Endothelial cell of umbilical vein (primary cell): ENCODE data around the gene FAM180A.

Source experiments
- CTCF ChIP-seq, 2 donors: IDR thresholded peaks; 1 replicate in 1 of 2; 2 replicates in 1 of 2; pipeline ENCODE4 v1.5.1; 2011; ENCODE audit warnings: low read length in 2 of 2, mild to moderate bottlenecking in 2 of 2, moderate library complexity in 2 of 2, control low read depth in 1 of 2, inconsistent platforms in 1 of 2, low read depth in 1 of 2; ENCODE audit not compliant: insufficient read depth in 1 of 2; ENCODE audit errors: extremely low read depth in 1 of 2
- EZH2 ChIP-seq: IDR thresholded peaks from 2 replicates; pipeline ENCODE4 v1.6.1; 2012; ENCODE audit warnings: borderline replicate concordance, low read depth, mild to moderate bottlenecking, moderate library complexity, low read length, inconsistent platforms; ENCODE audit not compliant: severe bottlenecking
- GATA2 ChIP-seq: IDR thresholded peaks from 2 replicates; pipeline ENCODE4 v1.7.0; 2011; ENCODE audit warnings: low read depth, mild to moderate bottlenecking, moderate library complexity, mixed read lengths, low read length; ENCODE audit not compliant: insufficient read length, insufficient read depth
- JUN ChIP-seq: IDR thresholded peaks from 2 replicates; pipeline ENCODE4 v1.6.1; 2011; ENCODE audit warnings: borderline replicate concordance, low read depth; ENCODE audit not compliant: insufficient read length, insufficient read depth
- MAX ChIP-seq: IDR thresholded peaks from 2 replicates; pipeline ENCODE4 v1.6.1; 2011; ENCODE audit not compliant: insufficient read depth, insufficient read length
- POLR2A ChIP-seq: IDR thresholded peaks from 2 replicates; pipeline ENCODE4 v1.6.1; 2012; ENCODE audit warnings: low read depth, mild to moderate bottlenecking, control low read depth, low read length
- POLR2AphosphoS5 ChIP-seq: IDR thresholded peaks from 2 replicates; pipeline ENCODE4 v1.6.1; 2012; ENCODE audit warnings: low read depth, mild to moderate bottlenecking, control low read depth, low read length, moderate library complexity; ENCODE audit not compliant: insufficient read depth

GRCh38 chr7:135792866-135793265, 44.3 kb upstream of the FAM180A start:
- TF ChIP-seq MAX (no peak), CTCF (IDR thresholded peaks at IDR 0.05; ENCODE audit: extremely low read depth in 1 of 2, insufficient read depth in 1 of 2, low read depth in 1 of 2, low read length in 2 of 2) (no peak), POLR2A (no peak), JUN (no peak), EZH2 (no peak), GATA2 (no peak), POLR2AphosphoS5 (no peak)
